HG02885 (cell line): Measurements from ENCODE around the gene MYO3B.

Experiments
- ATAC-seq: cut with Tn5 transposase; IDR thresholded peaks from one replicate; pipeline ENCODE4 v1.9.1; 2021; ENCODE audit warnings: mild to moderate bottlenecking; ENCODE audit not compliant: unreplicated experiment, poor library complexity

Gene MYO3B

GRCh38 chr2:170703776-170704476 lies 526.0 kb downstream of the MYO3B start:
- ATAC-seq: no peak
